ENCODE data around the gene LRRC47. TPM values are rescaled to one million over a fixed set of nuclear protein-coding genes. Genes with fewer than 3 reads are reported as not detected.
A peak's percentile ranks its signal among the peaks of the same experiment; 100 is the strongest.

The LRRC47 gene
- total and polyA plus RNA-seq, 7 donors, result 44.3 to 126 (median 93.9) TPM

DNA sequence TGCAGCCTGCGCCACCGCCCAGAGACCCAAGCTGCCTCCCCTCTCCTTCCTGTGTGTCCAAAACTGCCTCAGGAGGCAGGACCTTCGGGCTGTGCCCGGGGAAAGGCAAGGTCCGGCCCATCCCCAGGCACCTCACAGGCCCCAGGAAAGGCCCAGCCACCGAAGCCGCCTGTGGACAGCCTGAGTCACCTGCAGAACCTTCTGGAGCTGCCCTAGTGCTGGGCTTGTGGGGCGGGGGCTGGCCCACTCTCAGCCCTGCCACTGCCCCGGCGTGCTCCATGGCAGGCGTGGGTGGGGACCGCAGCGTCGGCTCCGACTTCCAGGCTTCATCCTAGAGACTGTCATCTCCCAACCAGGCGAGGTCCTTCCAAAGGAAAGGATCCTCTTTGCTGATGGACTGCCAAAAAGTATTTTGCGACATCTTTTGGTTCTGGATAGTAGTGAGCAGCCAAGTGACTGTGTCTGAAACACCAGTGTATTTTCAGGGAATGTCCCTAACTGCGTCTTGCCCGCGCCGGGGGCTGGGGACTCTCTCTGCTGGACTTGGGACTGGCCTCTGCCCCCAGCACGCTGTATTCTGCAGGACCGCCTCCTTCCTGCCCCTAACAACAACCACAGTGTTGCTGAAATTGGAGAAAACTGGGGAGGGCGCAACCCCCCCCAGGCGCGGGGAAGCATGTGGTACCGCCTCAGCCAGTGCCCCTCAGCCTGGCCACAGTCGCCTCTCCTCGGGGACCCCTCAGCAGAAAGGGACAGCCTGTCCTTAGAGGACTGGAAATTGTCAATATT lies 63.0 kb downstream of the LRRC47 start:
- no peak overlapping the region for H3K4me3 ChIP-seq
- ATAC-seq, result no peak

GRCh38 chr1:3732434-3733093 lies 63.7 kb downstream of the LRRC47 start:
- H3K36me3 ChIP-seq (ENCODE audit: insufficient read depth in 1 of 2, low read depth in 1 of 2), result peaks cover 0 to 28% of the 10 kb centered on the region in 2 donors
- DNase-seq, result peak in 1 of 2 donors; percentile 51
- H3K9me3 ChIP-seq, result no peaks in the 10 kb centered on the region
- peaks cover 5% of the 10 kb centered on the region for H3K4me1 ChIP-seq
- WGBS, 3 donors, result 54 to 67% (median 66%) methylated on average over 27 to 37 of the region's 37 CpGs
- TF ChIP-seq CTCF (IDR thresholded peaks at IDR 0.05), result no peak
- intact Hi-C loops (cut with DNase I), result no loop called here
- no peak overlapping the region for H3K4me3 ChIP-seq
- peak in 1 of 4 donors; percentile 11 for ATAC-seq
- H3K27ac ChIP-seq, result no peak overlapping the region
- H3K27me3 ChIP-seq (ENCODE audit: insufficient read depth in 3 of 3, low read length in 2 of 3), result peaks cover 0 to 22% (median 0%) of the 10 kb centered on the region in 3 donors

More for the DNA sequence above, 63.0 kb downstream of the LRRC47 start:
- peak in 1 of 2 donors; percentile 46 for DNase-seq
- Histone ChIP-seq H3K27me3 (ENCODE audit: insufficient read depth in 3 of 3, low read length in 2 of 3) (peaks cover 0 to 20% (median 0%) of the 10 kb centered on the region in 3 donors), H3K4me1 (peaks cover 5% of the 10 kb centered on the region), H3K27ac (no peak overlapping the region), H3K36me3 (ENCODE audit: insufficient read depth in 1 of 2, low read depth in 1 of 2) (peaks cover 0 to 35% of the 10 kb centered on the region in 2 donors), H3K9me3 (no peaks in the 10 kb centered on the region)
- TF ChIP-seq CTCF (IDR thresholded peaks at IDR 0.05), result no peak
- 79 to 83% (median 81%) methylated on average over 28 to 29 of the region's 29 CpGs for WGBS, 3 donors
- intact Hi-C loops (cut with DNase I), result no loop called here

DNA sequence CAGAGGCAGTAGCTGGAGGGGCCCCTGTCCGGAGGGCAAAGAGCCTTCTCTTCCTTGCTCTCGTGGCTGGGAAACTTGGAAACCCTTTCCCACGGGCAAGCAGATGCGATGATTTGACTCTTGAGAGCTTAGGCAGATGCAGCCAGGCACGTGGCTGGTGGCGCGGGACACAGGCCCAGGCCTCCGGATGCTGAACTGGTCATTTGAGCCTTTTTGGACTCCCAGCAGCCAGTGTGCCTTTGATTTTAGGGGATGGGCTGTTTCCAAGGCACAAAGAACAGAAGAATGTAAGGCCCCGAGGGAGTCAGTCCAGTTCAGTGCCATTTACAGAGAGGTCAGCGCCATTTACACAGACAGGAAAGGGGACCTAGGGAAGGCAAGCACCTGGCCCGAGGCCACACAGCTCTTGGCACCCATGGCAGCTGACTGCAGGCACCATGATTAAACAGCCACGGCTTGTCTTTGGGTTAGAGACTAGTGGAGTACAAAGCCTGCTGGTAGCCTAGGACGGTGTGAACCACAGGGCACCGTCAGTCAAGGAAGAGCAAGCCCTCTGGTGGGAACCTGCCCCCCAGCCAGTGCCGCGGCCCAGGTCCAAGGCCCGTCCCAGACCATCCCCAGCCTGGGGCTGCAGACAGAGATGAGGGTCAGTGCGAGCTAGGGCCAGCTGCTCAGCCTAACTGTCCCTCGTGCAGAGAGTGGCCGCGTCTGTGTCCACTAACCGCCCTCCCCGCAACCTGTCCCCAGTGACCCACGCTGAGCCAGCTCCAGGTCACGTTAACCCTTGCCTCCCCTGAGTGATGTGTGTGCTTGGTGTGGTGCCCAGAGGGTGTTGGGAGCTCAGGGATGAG lies 64.5 kb downstream of the LRRC47 start:
- H3K27me3 ChIP-seq (ENCODE audit: insufficient read depth in 3 of 3, low read length in 2 of 3), result peaks cover 0 to 22% (median 4%) of the 10 kb centered on the region in 3 donors
- H3K9me3 ChIP-seq, result no peaks in the 10 kb centered on the region
- no peak overlapping the region for H3K4me3 ChIP-seq
- TF ChIP-seq CTCF (IDR thresholded peaks at IDR 0.05), result no peak
- H3K4me1 ChIP-seq, result peaks cover 5% of the 10 kb centered on the region
- 18 to 20% (median 19%) methylated on average over 25 of the region's 25 CpGs for WGBS, 3 donors
- peaks cover 0 to 21% of the 10 kb centered on the region in 2 donors for H3K36me3 ChIP-seq (ENCODE audit: insufficient read depth in 1 of 2, low read depth in 1 of 2)
- ATAC-seq (peak; percentile 13 to 64 (median 53)), DNase-seq (peak in 1 of 2 donors; percentile 39)
- intact Hi-C loops (cut with DNase I), result no loop called here
- no peak overlapping the region for H3K27ac ChIP-seq

GRCh38 chr1:3730543-3731247 lies 65.6 kb downstream of the LRRC47 start:
- Histone ChIP-seq H3K4me3 (no peak overlapping the region), H3K27me3 (ENCODE audit: insufficient read depth in 3 of 3, low read length in 2 of 3) (peaks cover 0 to 22% (median 7%) of the 10 kb centered on the region in 3 donors), H3K36me3 (ENCODE audit: insufficient read depth in 1 of 2, low read depth in 1 of 2) (peaks cover 0 to 10% of the 10 kb centered on the region in 2 donors), H3K9me3 (no peaks in the 10 kb centered on the region), H3K4me1 (peaks cover 5% of the 10 kb centered on the region), H3K27ac (no peak overlapping the region)
- TF ChIP-seq CTCF (IDR thresholded peaks at IDR 0.05), result no peak
- ATAC-seq (no peak), DNase-seq (no peak)
- WGBS, 3 donors, result 65 to 80% (median 68%) methylated on average over 22 to 25 of the region's 25 CpGs
- intact Hi-C loops (cut with DNase I), result no loop called here

Measured in psoas muscle (tissue), 8 donors.